Panc1 (cell line): ENCODE measurements around the gene DEPP1. TPM values are rescaled to one million over a fixed set of nuclear protein-coding genes. Genes with fewer than 3 reads are reported as not detected.

Source experiments
- ATAC-seq: fragments of 200-7000 bp; cut with Tn5 transposase; 2 replicates; pipeline ENCODE4 v1.9.1; 2020; ENCODE audit warnings: mild to moderate bottlenecking, moderate library complexity
- BruUV-seq: library from RNA; stranded (reverse); fragments of 400-500 nt; replicated peaks from 2 replicates; lab custom pipeline; 2021; lab: Mats Ljungman, UMichigan
- CTCF ChIA-PET: fragments of 300-600 bp; sonication (Branson Sonifier 250); formaldehyde crosslinking; loops from one replicate; lab custom pipeline; 2022; ENCODE audit warnings: antibody characterized with exemption; lab: Charles Lee
- POLR2A ChIA-PET: fragments of 300-600 bp; sonication (Branson Sonifier 250); formaldehyde crosslinking; loops from one replicate; lab custom pipeline; 2022; ENCODE audit warnings: antibody characterized with exemption; lab: Charles Lee
- DNase-seq: peaks from one replicate; pipeline ENCODE4 v3.0.0-alpha.2; 2010; ENCODE audit warnings: low read depth, low spot score
- H3K27ac ChIP-seq: 2 replicates; pipeline ENCODE4 v1.5.1; 2011; ENCODE audit warnings: mild to moderate bottlenecking, low read length, inconsistent platforms
- H3K27me3 ChIP-seq: fragments of 200-500 bp; sonication (Bioruptor generic); 2 replicates; pipeline ENCODE4 v1.6.0; 2014; ENCODE audit warnings: low read length, inconsistent platforms; ENCODE audit not compliant: control insufficient read depth, insufficient read depth
- H3K36me3 ChIP-seq: fragments of 200-500 bp; sonication (Bioruptor generic); 2 replicates; pipeline ENCODE4 v1.5.1; 2014; ENCODE audit warnings: inconsistent platforms, mild to moderate bottlenecking, low read length, moderate library complexity; ENCODE audit not compliant: control insufficient read depth, insufficient read depth
- H3K4me1 ChIP-seq: 2 replicates; pipeline ENCODE4 v1.5.1; 2011; ENCODE audit warnings: inconsistent platforms, mild to moderate bottlenecking, low read length, moderate library complexity; ENCODE audit not compliant: control insufficient read depth, insufficient read depth
- H3K4me3 ChIP-seq, 2 experiments: 2 replicates each; pipeline ENCODE4 v1.5.1; 2011 to 2012; ENCODE audit warnings: low read depth in 2 of 2, low read length in 2 of 2, mild to moderate bottlenecking in 2 of 2, inconsistent platforms in 1 of 2, moderate library complexity in 1 of 2
- H3K9me3 ChIP-seq: fragments of 200-500 bp; sonication (Bioruptor generic); 2 replicates; pipeline ENCODE4 v1.5.1; 2014; ENCODE audit warnings: low read depth, mild to moderate bottlenecking, inconsistent platforms, low read length, moderate library complexity; ENCODE audit not compliant: control insufficient read depth, insufficient read depth
- POLR2AphosphoS5 ChIP-seq: IDR thresholded peaks from 2 replicates; pipeline ENCODE4 v1.6.1; 2012; ENCODE audit warnings: mild to moderate bottlenecking, low read depth, low read length, moderate library complexity
- SIN3A ChIP-seq: IDR thresholded peaks from 2 replicates; pipeline ENCODE4 v1.6.1; 2012; ENCODE audit warnings: low read depth, mild to moderate bottlenecking, low read length, moderate library complexity, borderline replicate concordance; ENCODE audit not compliant: insufficient read depth
- TCF7L2 ChIP-seq: IDR thresholded peaks from 2 replicates; pipeline ENCODE4 v1.6.1; 2011; ENCODE audit warnings: mild to moderate bottlenecking, low read depth, low read length, inconsistent platforms
- in situ Hi-C: cut with HindIII; loops from 2 replicates; pipeline ENCODE4 v1.10.0; 2016; ENCODE audit warnings: low sequenced_read_pairs, low pct_unique_long_range_greater_than_20kb
- intact Hi-C: fragments of 100-400 bp; cut with micrococcal nuclease; formaldehyde crosslinking; loops from one replicate; pipeline ENCODE4 v1.10.0; 2022; ENCODE audit not compliant: unreplicated experiment
- total RNA-seq: library from RNA; stranded (reverse); gene quantifications from one replicate; pipeline ENCODE4 v1.2.1, GENCODE V29; 2021; ENCODE audit not compliant: unreplicated experiment
- TF ChIP-seq, protein P1 (sequence below), 2 experiments: IDR thresholded peaks; 2 replicates each; pipeline ENCODE4 v1.6.1; 2011 to 2012; ENCODE audit warnings: low read depth in 2 of 2, control low read depth in 1 of 2, low read length in 1 of 2, mild to moderate bottlenecking in 1 of 2, moderate library complexity in 1 of 2; ENCODE audit not compliant: insufficient read depth in 1 of 2
- TF ChIP-seq, protein P2 (sequence below): fragments of 450-650 bp; IDR thresholded peaks from 2 replicates; pipeline ENCODE4 v1.5.1; 2017; ENCODE audit warnings: mild to moderate bottlenecking

DEPP1 gene
- total RNA-seq, 1 experiment from 2014 or later: 16.6 TPM

DNA sequence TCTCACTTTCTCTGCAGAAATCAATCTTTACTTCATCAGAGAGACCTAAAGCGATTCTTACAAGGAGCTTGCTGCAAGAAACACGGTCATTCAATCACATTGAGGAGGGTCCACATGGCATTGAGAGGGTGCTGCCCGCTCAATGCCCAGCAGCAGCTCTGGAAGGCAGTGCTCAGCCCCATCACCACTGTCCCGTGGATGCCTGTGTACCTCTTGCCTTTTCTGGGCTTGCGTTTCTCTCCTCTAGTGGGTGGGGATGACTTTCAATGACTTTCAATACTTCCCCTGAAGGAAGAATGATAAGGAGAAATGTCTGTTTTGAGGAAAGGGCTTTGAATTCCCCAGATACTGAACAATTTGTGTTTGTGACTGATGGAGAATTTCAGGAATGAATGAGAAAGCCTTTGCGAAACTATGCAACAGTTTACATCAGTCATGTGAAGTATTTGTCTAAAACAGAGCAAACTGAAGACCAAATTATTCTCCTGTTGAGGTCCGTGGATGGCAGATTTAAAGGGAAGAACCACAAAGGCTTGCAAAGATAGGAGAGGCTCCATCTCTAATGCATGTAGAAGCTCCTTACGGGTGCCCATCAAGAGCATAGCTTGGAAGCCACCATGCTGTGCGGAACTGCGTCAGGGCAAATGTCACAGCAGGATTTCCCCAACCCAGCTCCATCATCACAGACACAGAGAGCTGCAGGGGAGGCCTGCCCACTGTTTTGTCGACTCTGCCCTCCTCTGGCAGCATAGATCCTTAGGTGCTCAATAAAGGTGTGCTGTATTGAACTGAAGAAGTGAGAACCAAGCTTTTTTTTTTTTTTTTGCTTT, 15.5 kb upstream of the DEPP1 start:
- ATAC-seq (0 out of 2 replicates have a peak, but pooled peaks have one; percentile 25), DNase-seq (no peak)
- TF ChIP-seq TCF7L2 (no peak), POLR2AphosphoS5 (no peak), SIN3A (no peak)
- TF ChIP-seq, protein P1, sequence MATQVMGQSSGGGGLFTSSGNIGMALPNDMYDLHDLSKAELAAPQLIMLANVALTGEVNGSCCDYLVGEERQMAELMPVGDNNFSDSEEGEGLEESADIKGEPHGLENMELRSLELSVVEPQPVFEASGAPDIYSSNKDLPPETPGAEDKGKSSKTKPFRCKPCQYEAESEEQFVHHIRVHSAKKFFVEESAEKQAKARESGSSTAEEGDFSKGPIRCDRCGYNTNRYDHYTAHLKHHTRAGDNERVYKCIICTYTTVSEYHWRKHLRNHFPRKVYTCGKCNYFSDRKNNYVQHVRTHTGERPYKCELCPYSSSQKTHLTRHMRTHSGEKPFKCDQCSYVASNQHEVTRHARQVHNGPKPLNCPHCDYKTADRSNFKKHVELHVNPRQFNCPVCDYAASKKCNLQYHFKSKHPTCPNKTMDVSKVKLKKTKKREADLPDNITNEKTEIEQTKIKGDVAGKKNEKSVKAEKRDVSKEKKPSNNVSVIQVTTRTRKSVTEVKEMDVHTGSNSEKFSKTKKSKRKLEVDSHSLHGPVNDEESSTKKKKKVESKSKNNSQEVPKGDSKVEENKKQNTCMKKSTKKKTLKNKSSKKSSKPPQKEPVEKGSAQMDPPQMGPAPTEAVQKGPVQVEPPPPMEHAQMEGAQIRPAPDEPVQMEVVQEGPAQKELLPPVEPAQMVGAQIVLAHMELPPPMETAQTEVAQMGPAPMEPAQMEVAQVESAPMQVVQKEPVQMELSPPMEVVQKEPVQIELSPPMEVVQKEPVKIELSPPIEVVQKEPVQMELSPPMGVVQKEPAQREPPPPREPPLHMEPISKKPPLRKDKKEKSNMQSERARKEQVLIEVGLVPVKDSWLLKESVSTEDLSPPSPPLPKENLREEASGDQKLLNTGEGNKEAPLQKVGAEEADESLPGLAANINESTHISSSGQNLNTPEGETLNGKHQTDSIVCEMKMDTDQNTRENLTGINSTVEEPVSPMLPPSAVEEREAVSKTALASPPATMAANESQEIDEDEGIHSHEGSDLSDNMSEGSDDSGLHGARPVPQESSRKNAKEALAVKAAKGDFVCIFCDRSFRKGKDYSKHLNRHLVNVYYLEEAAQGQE (IDR thresholded peaks at IDR 0.05; ENCODE audit: insufficient read depth in 1 of 2, low read depth in 2 of 2, low read length in 1 of 2): no peak
- TF ChIP-seq, protein P2, sequence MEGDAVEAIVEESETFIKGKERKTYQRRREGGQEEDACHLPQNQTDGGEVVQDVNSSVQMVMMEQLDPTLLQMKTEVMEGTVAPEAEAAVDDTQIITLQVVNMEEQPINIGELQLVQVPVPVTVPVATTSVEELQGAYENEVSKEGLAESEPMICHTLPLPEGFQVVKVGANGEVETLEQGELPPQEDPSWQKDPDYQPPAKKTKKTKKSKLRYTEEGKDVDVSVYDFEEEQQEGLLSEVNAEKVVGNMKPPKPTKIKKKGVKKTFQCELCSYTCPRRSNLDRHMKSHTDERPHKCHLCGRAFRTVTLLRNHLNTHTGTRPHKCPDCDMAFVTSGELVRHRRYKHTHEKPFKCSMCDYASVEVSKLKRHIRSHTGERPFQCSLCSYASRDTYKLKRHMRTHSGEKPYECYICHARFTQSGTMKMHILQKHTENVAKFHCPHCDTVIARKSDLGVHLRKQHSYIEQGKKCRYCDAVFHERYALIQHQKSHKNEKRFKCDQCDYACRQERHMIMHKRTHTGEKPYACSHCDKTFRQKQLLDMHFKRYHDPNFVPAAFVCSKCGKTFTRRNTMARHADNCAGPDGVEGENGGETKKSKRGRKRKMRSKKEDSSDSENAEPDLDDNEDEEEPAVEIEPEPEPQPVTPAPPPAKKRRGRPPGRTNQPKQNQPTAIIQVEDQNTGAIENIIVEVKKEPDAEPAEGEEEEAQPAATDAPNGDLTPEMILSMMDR: no peak; the same call in 1 of the 2 replicates
- no peak overlapping the region for H3K4me3 ChIP-seq
- H3K9me3 ChIP-seq: no peaks in the 10 kb centered on the region
- ChIA-PET POLR2A (no interaction called here), CTCF (interaction anchor here (0.5 kb wide), 1 partner anchor 38 kb away, joined by 3 read pairs; no protein-coding TSS in a partner anchor)
- BruUV-seq: no TSS peak
- no peaks in the 10 kb centered on the region for H3K36me3 ChIP-seq
- H3K4me1 ChIP-seq: 0 out of 2 replicates have a peak, but pooled peaks cover 7% of the 10 kb centered on the region
- in situ Hi-C loops: no loop called here
- H3K27ac ChIP-seq: no peak overlapping the region
- intact Hi-C loops: no loop called here
- no peaks in the 10 kb centered on the region for H3K27me3 ChIP-seq

DNA sequence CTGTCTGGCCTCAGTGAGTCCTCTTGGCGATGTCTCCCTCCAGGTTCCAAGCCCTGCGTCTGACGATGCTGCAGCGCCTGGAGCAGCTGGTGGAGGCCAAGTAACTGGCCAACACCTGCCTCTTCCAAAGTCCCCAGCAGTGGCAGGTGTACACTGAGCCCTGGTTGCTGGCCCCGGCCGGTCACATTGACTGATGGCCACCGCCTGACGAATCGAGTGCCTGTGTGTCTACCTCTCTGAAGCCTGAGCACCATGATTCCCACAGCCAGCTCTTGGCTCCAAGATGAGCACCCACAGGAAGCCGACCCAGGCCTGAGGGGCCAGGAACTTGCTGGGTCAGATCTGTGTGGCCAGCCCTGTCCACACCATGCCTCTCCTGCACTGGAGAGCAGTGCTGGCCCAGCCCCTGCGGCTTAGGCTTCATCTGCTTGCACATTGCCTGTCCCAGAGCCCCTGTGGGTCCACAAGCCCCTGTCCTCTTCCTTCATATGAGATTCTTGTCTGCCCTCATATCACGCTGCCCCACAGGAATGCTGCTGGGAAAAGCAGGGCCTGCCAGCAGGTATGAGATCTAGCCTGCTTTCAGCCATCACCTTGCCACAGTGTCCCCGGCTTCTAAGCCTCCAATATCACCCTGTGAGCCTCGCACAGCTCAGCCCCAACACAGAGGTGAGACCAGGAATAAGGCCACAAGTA, 14.8 kb upstream of the DEPP1 start:
- Histone ChIP-seq H3K27me3 (no peaks in the 10 kb centered on the region), H3K4me1 (0 out of 2 replicates have a peak, but pooled peaks cover 7% of the 10 kb centered on the region), H3K9me3 (no peaks in the 10 kb centered on the region), H3K36me3 (no peaks in the 10 kb centered on the region), H3K27ac (no peak overlapping the region), H3K4me3 (no peak overlapping the region)
- ATAC-seq (no peak), DNase-seq (no peak)
- in situ Hi-C loops: no loop called here
- BruUV-seq: TSS peak; percentile 63
- intact Hi-C loops: no loop called here
- POLR2A ChIA-PET: no interaction called here
- TF ChIP-seq, protein P2: no peak
- TF ChIP-seq SIN3A (no peak), TCF7L2 (no peak)
- CTCF ChIA-PET: no interaction called here
